A204.1 (cell line): ENCODE results near the gene FRS2.
A peak's percentile ranks its signal among the peaks of the same experiment; 100 is the strongest.
"Not testable (repeated sequence)": the region's sequence is repeated elsewhere in the genome, so short reads cannot be mapped to it uniquely, and the experiment has no call there.

Experiments used
- FAIRE-seq: peaks from 2 replicates; lab custom pipeline; 2012; peaks lifted over from hg19 to GRCh38; lab: Jason Lieb, UNC

FRS2 gene

DNA sequence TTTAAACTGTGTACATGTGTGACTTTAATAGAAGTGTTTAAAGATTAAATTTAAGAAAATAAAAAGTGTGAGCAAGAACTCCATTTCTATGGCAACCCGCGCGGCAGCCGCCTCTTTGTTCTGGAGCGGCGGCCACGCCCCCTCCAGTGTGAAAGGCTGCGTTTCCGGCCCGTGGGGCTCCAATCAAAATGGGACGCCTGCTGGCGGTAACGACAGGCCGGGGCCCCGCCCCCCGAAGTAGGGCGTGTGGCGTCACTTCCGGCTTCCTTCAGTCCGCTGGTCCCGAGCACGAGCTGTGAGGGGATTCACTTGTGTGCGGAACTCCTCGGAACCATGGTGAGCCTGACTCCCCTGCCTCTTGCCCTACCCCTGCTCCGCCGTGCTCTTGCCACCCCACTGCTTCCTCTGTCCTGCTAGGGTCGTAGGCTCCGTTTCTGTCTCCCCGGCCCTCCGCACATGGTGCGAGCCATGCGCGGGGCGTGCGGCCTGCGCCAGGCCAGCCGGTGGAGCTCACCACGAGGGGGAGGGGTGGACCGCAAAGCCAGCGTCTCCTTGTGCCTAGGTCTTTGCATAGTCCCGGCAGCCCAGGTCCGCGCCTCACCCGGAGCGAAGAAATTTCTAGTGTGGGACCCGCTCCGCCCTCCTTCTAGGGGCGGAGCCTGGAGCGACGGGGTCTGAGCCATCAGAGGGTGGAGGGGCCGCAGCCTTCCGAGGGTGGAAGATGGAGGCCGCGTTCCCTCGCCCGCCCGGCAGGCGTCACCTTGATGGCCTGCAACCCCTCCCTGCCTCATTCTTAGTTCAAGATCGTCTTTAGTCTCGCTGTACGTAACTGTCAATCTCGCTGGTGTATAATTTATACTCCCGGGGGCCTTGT lies 115.2 kb downstream of the FRS2 start, which contains the start of gene CCT2:
TSS of gene CCT2 (plus strand) at position 271 of the 874 bp plus-strand sequence. CDS start at position 334, 63 bp downstream.
- FAIRE-seq: peak; percentile 96

DNA sequence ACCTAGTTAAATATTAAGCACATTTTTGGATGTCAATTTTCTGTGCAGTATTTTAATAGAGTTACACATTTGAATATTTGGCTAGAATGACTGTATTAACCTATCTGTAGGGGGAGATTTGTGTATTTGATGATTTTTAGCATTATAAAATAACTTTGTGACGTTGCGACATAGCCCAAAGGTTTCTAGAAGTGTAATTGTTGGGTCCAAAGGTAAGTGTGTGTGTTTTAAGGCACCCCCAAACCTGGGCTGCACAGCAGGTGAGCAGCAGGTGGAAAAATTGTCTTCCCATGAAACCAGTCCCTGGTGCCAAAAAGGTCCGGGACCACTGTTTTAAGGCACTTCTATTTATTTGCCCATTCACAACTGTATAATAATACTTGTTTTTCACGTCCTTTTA lies 118.3 kb downstream of the FRS2 start:
- no peak for FAIRE-seq

DNA sequence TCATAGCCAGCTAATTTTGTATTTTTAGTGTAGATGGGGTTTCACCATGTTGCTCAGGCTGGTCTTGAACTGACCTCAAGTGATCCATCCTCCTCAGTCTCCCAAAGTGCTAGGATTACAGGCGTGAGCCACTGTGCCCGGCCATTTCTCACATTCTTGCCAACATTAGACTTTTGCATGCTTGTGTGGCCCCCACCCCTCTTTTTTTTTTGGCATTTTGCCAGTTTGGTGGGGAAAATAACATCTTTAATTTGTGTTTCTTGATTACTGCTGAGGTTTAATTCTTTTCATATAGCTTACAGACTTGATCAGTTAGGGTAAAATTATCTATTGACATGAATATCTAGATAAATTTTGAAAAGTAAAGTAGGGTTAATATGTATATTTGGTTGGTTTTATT lies 118.9 kb downstream of the FRS2 start:
- FAIRE-seq: no peak

DNA sequence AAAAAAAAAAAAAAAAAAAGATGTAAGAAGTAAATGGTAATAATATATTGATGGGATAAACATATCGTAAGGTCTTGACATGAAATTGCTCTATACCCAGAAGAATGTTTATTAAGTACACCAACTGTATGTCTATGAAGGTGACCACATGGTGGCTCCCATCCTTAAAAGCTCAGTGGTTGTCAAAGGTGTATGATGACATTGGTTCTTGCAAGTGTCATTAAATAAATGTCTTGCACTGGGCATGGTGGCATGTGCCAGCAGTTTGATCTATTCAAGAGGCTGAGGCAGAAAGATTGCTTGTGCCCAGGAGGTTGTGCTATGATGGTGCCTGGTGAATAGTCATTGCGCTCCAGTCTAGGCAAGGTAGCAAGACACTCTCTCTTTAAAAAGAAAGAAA lies 125.5 kb downstream of the FRS2 start:
- no peak for FAIRE-seq

DNA sequence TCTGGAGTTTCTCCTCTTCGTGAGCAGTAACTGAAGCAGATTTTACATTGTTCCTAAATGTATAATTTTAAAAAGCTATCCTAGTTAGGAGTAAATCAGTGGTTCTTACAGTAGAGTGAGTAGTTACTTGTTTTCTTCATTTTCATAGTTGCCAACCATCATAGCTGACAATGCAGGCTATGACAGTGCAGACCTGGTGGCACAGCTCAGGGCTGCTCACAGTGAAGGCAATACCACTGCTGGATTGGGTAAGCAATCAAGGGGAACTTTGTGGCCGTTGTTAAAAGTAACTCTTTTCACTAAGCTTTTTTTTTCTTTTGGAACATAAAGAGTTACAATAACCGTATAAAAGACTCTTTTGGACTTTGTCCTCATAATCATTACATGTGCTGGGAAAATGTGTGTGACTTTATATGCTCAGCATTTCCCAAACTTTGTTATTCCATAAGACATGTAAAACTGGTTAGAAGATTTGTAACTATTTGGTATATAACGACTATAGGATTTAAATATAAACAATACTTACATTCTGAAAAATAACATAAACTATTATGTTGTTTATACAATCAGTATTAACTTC lies 128.1 kb downstream of the FRS2 start:
- FAIRE-seq: no peak

DNA sequence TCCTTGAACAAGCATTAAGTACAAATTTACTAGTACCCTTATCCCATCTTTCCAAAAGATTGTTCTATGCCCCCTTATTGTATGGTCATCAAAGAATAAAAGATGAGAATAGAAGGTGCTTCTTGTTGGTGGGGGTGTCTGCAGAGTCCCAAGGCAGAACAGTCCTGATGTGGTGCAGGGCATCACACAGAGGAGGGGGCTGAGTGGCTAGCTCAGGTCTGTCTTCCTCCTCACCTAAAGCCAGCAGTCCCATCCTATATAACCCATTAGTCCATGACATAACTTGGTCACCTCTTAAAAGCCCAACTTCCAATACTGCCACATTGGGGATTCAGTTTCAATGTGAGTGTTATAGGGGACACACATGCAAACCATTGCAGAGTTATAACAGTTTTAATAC lies 130.6 kb downstream of the FRS2 start:
- FAIRE-seq: no peak

DNA sequence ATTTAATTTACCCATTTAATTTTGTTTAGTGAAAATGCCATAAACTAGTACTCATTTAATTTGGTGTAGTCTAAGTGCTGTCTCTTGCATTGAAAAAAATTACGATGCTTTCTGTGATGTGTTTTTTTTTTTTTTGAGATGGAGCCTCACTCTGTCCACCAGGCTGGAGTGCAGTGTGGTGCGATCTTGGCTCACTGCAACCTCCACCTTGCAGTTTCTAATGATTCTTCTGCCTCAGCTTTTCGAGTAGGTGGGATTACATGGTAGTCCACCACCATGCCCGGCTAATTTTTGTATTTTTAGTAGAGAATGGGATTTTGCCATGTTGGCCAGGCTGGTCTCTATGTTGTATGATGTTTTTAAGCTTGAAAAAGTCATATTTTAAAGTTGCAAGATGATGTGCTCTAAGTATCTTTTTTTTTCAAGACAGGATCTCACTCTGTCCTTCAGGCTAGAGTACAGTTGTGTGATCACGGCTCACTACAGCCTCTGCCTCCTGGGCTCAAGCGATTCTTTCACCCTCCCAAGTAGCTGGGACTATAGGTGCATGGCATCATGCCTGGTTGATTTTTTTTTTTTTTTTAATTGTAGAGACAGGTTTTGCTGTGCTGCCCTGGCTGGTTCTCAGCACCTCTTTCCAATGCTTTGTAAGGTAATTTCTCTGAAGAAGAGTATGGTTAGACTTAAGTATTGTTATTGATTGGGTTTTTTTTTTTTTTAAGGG lies 131.9 kb downstream of the FRS2 start:
- FAIRE-seq: no peak

DNA sequence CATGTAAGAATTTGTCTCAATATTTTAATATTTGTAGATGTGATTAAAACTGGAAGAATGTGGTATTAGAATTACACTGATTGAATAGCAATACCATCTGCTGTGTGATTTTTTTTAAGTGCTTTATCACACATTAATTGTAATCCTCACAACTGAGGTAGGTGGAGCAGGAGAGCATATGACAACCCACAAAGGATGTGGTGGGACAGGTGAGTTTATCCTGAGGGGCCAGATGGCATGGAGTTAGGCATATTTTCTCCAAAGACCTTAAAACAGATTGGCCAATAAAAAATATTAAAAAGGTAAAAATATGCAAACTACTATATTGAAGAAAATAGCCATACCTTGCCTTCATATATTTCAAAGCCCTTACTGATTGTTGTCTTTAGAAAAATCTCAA lies 132.8 kb downstream of the FRS2 start:
- FAIRE-seq: no peak

DNA sequence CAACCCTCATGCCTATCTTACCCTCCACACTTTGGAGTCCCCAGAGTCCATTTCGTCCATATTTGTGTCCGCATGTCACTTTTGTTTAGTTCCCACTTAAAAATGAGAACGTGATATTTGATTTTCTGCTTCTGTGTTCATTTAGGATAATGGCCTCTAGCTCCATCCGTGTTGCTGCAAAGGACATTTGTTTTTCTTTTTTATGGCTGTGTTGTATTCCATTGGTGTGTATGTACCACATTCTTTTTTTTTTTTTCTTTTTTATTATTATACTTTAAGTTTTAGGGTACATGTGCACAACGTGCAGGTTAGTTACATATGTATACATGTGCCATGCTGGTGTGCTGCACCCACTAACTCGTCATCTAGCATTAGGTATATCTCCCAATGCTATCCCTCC lies 133.4 kb downstream of the FRS2 start:
- not testable (repeated sequence) for FAIRE-seq

DNA sequence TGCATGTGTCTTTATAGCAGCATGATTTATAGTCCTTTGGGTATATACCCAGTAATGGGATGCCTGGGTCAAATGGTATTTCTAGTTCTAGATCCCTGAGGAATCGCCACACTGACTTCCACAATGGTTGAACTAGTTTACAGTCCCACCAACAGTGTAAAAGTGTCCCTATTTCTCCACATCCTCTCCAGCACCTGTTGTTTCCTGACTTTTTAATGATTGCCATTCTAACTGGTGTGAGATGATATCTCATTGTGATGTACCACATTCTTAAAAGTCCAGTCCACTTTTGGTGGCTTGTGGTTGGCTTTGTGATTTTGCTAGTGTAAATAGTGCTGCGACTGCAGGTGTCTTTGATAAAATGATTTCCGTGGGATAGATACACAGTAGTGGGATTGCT lies 134.1 kb downstream of the FRS2 start:
- FAIRE-seq: not testable (repeated sequence)

DNA sequence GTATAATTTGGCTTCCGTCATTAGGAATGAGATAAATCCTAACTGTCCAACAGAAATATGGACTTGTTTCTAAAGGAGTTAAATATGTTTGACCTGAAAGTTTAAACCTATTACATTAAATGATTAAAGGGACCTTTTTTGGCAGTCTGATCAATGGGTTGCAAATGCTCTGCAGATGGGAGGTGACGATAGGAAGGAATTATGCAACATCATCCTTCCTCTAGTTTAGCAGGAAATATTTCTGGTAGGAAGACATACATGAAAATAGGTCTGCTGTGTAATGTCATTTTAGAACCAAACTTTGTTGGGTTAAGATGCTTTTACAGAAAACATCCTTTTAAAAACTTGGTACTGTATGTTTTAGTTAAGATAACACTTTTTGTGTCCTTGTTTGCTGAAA lies 137.9 kb downstream of the FRS2 start:
- no peak for FAIRE-seq

DNA sequence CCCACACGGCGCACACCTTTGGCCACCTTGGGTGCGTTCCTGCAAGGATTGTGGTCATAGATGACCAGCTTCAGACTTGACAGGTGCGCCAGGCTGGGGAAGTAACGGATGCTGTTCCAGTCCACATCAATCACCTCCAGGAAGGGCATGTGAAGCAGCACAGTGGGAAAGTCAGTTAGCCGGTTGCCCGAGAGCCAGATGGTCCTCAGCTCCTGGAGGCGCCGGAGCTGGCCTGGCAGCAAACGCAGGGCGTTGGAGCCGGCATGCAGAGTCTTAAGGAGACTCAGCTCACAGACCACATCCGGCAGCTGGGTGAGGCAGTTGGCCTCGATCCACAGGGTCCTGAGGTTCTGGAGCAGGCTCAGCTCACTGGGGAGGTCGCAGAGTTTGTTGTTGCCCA lies 139.9 kb downstream of the FRS2 start:
- no peak for FAIRE-seq

DNA sequence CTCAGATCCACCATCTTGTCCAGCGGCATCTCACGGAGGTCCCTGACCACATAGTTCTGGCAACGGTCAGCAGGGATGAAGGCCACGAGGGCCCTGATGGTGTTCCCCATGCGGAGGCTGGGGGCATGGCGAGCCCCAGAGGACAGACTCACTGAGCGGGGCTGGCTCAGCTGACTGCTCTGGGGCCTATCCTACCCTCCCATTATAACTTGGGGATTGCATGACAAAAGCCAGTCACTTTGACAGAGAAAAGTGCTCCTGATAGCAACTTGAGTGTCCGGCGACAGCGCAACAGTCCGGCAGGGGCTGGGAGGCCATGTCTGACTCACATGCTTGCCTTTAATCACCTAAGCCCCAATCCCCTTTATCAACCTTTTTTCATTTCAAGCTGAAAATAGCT lies 140.5 kb downstream of the FRS2 start, which contains the start of gene LRRC10:
TSS of gene LRRC10 (minus strand) at position 179 of the 400 bp plus-strand sequence. CDS start at position 110, 69 bp downstream.
- no peak for FAIRE-seq

DNA sequence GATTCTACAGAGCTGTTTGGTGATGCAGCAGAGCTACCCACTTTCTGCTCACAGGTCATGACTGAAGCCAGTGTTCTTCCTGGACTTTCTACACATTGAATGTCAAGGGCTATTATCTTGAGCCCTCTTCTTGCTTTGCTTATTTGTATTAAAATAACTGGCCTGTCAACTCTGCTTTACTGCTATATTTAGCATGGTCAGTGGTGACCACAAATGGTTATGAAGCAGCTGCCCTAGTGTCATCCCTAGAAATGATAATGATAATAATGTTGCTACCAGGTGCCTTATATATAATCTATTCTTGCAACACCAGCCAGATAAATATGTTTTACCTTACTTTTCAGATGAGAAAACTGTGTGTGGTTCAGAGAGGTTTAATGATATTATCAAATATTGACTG lies 143.2 kb downstream of the FRS2 start:
- no peak for FAIRE-seq

DNA sequence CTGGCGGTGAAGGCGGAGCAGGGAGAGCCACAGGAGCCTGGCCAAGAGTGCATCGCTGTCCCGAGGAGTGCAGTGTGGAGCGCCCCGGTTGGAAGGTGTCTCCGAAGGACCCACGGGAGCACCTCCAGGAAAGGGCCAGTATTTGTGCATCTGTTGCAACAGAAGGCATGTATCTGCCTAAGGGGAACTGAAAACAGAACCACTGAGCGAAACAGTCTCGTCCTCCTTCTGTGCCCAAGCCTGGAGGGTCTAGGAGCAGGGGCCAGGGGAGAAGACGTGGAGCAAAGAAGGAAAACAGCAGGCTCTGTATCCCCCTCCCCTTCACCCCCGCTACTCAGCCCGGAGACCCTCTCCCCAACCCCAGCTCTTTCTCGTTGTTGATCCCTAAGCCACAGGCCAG lies 145.8 kb downstream of the FRS2 start:
- FAIRE-seq: no peak

DNA sequence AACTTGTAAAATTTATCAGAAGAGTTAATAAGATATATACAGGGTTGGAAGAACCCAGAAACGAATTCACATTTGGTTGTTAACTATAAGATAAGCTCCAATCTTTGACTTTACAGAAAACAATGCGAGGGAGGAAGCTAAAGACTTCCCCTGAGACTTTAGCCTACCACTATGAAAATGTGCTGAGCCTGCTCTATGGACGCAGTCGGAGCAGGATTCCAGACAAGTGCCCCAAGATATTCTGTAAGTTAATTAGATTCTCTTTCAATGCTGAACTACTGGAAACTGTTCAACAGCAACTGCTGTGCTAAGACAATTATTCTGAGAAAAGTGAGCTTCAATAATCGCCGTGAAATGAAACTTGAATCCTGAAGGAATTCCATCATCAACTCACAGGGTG lies 148.9 kb downstream of the FRS2 start:
- FAIRE-seq: no peak

DNA sequence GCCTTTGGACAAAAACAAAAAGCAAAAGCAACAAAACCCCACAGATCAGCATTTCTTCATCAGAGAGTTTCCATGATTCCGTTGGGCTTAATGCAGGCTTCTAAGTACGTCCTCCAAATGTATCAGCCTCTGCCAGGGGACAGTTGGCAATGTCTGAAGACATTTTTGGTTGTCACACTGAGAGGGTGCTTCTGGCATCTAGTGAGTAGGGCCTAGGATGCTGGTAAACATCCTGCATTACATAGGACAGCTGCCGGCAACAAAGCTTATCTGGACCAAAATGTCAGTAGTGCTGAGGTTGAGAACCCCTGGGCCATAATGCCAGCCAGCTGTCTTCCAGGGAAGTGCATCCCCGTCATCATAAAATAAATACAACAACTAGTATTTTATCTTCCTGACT lies 149.9 kb downstream of the FRS2 start:
- FAIRE-seq: no peak

DNA sequence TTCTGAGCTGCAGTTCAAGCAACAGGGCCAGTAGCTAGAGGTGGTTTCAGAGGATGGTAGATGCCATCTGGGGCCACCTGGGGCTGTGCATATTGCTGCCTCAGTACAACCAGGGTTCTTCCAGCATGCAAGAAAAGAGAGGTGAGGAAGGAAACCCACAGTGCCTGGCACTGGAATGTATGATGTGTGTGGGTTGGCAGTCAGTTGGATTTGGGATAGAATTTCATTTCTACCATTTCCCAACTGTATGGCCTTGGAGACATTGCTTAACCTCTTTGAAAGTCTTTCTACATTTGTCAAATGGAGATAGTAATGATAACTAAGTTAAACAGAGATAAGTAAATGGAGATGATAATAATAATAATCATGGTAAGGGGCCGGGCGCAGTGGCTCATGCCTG lies 150.7 kb downstream of the FRS2 start:
- no peak for FAIRE-seq

DNA sequence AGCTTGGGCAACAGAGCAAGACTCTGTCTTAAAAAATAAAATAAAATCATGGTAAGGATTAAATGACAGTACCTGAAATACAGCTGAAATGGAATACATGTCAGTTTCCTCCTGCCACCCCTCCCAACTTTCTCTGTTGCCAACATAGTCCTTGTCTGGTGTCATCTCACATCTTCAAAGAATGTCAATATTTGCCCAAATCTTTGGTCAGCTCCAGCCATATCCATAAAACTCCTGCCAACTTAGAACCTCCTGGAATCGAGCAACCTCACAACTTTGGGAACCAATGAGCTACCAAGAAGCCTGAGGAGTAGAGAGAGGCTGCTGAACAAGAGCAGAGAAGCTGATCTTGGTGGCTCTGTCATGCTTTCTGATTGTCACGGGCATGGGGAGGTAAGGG lies 151.4 kb downstream of the FRS2 start:
- no peak for FAIRE-seq

DNA sequence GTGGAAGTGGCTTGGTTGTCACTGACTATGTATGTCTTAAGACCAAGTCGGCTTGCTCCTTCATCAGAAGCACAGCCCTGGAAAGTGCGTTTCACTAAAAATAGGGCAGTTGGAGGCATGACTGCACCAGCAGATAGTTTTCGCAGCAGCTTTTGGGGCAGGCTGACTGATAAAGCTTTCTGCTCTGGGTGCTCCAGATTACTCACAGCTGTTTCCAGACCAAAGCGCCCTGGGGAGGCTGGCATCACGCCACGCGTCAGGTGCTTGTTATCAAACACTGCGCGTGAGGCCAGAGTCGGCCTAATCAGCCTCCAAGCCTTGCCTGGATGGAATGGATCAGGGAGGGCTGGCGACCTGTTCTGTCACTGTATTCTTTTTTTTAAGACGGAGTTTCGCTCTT lies 153.8 kb downstream of the FRS2 start:
- FAIRE-seq: no peak

DNA sequence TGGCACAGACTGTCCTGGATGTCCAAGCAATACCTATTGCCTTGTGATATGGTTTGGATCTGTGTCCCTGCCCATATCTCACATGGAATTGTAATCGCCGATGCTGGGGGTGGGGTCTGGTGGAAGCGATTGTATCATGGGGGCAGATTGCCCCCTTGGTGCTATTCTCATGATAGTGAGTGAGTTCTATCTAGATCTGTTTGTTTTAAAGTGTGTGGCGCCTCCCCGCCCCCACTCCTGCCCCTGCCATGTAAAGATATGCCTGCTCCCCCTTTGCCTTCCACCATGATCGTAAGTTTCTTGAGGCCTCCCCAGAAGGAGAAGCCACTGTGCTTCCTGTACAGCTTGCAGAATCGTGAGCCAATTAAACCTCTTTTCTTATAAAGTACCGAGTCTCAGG lies 157.3 kb downstream of the FRS2 start:
- FAIRE-seq: no peak
